K562 (cell line): ENCODE results near the gene GNAI3. TPM values are rescaled to one million over a fixed set of nuclear protein-coding genes. Genes with fewer than 3 reads are reported as not detected.
A peak's percentile ranks its signal among the peaks of the same experiment; 100 is the strongest.

Experiments
- ARNT ChIP-seq, 2 experiments: fragments of 450-650 bp; IDR thresholded peaks; 2 replicates each; pipeline ENCODE4 v1.6.1; 2016; ENCODE audit warnings: mild to moderate bottlenecking in 1 of 2
- ATF7 ChIP-seq: fragments of 450-650 bp; IDR thresholded peaks from 2 replicates; pipeline ENCODE4 v1.7.1; 2014; ENCODE audit warnings: mild to moderate bottlenecking, moderate library complexity
- CBFB ChIP-seq: sonication (generic); formaldehyde crosslinking; IDR thresholded peaks from 2 replicates; pipeline ENCODE4 v1.4.0; 2020; ENCODE audit warnings: mild to moderate bottlenecking, missing genetic modification reagents
- CCNT2 ChIP-seq: IDR thresholded peaks from 2 replicates; pipeline ENCODE4 v1.6.1; 2011; ENCODE audit warnings: borderline replicate concordance, low read depth, mild to moderate bottlenecking, moderate library complexity, mixed read lengths, low read length; ENCODE audit not compliant: insufficient read length; ENCODE audit errors: extremely low read depth
- ESRRB ChIP-seq: fragments of 250-450 bp; sonication (Bioruptor Pico); IDR thresholded peaks from 2 replicates; pipeline ENCODE4 v1.5.0; 2020; ENCODE audit warnings: mild to moderate bottlenecking, moderate library complexity, borderline replicate concordance
- GATAD2B ChIP-seq: fragments of 450-650 bp; IDR thresholded peaks from 2 replicates; pipeline ENCODE4 v1.6.1; 2017; ENCODE audit warnings: mild to moderate bottlenecking, borderline replicate concordance
- L3MBTL2 ChIP-seq: fragments of 450-650 bp; IDR thresholded peaks from 2 replicates; pipeline ENCODE4 v1.6.1; 2016; ENCODE audit warnings: mild to moderate bottlenecking, moderate library complexity
- ZBTB7A ChIP-seq: IDR thresholded peaks from 2 replicates; pipeline ENCODE4 v1.6.1; 2011; ENCODE audit warnings: low read depth, mild to moderate bottlenecking, low read length, moderate library complexity, borderline replicate concordance; ENCODE audit not compliant: control insufficient read depth
- polyA plus RNA-seq, 8 experiments: library from polyadenylated mRNA; depleted of rRNA in 4 of 8; stranded (reverse) in 5 of 8; unstranded in 3 of 8; fragments of >200 nt; fragmentation: Nextera tagmentation in 2 of 8; fragmentation: Illumina TruSeq in 1 of 8; extraction: Ambion mirVana in 2 of 8; extraction: Trizol in 1 of 8; gene quantifications; 2 replicates each; pipeline versions ENCODE4 v1.2.1 to v1.2.3, GENCODE V29; 2011 to 2014; ENCODE audit warnings: inconsistent platforms in 1 of 8, missing spikeins in 1 of 8
- total RNA-seq, 7 experiments: library from RNA; depleted of rRNA in 6 of 7; stranded (reverse); fragments of >200 nt in 6 of 7; fragmentation: Illumina TruSeq in 2 of 7; extraction: Trizol in 2 of 7; gene quantifications; 2 replicates each; pipeline versions ENCODE4 v1.2.1 to v1.2.3, GENCODE V29; 2011 to 2021; ENCODE audit warnings: low replicate concordance in 1 of 7
- TF ChIP-seq, protein P1 (sequence below): sonication (generic); formaldehyde crosslinking; IDR thresholded peaks from 2 replicates; pipeline ENCODE4 v1.8.1; 2023; ENCODE audit warnings: missing genetic modification reagents, mild to moderate bottlenecking, borderline replicate concordance
- TF ChIP-seq, protein P2 (sequence below): fragments of 200-600 bp; sonication (generic); IDR thresholded peaks from one replicate; pipeline ENCODE4 v1.6.1; 2012; ENCODE audit warnings: mild to moderate bottlenecking, low read depth, low read length, inconsistent platforms

The GNAI3 gene
- total and polyA plus RNA-seq, 9 of the 15 experiments (the other 6 are each of a cell fraction or from before 2014, with no cell fraction given): 6.3 to 13.2 (median 8.9) TPM

DNA sequence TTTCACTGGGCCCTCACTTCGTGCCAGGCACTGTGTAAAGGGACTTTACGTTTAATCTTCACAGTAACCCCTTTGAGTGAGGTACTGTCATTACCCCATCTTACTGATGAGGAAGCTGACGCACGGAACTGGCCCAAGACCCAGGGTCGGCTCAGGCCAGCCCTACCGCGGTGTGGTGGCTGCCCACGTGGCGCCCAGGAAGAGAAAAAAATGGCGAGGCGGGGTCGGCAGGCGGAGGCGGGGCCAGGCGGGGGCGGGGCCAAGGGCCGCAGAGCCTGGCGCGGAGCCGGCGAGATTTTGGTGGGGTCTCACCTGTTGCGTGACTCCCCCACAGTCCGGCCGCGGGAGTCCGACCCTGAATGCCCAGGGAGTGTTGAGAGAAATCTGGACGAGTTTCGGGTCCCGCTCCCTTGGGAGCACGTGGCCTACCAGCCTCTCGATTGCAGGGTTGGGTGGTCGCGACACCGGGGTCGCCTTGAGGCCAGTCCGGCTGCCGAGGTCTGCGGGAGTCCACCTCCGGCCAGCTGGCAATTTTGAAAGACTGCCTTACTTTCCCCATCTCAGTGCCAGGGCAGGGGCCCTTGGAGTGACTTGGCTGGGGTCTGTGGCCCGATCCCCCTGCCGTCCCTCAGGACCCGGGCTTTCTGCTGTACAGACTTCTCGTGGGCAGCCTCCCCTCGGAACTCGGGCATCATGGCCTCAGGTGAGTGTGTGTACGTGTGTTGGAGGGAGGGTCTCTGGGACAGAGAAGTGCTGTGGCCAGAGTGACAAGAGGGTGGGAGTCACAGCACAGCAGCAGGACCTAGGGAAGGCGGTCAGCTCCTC, 71.4 kb downstream of the GNAI3 start, which contains the start of the genes AMPD2 and GNAT2 (continued):
- TF ChIP-seq, protein P1, sequence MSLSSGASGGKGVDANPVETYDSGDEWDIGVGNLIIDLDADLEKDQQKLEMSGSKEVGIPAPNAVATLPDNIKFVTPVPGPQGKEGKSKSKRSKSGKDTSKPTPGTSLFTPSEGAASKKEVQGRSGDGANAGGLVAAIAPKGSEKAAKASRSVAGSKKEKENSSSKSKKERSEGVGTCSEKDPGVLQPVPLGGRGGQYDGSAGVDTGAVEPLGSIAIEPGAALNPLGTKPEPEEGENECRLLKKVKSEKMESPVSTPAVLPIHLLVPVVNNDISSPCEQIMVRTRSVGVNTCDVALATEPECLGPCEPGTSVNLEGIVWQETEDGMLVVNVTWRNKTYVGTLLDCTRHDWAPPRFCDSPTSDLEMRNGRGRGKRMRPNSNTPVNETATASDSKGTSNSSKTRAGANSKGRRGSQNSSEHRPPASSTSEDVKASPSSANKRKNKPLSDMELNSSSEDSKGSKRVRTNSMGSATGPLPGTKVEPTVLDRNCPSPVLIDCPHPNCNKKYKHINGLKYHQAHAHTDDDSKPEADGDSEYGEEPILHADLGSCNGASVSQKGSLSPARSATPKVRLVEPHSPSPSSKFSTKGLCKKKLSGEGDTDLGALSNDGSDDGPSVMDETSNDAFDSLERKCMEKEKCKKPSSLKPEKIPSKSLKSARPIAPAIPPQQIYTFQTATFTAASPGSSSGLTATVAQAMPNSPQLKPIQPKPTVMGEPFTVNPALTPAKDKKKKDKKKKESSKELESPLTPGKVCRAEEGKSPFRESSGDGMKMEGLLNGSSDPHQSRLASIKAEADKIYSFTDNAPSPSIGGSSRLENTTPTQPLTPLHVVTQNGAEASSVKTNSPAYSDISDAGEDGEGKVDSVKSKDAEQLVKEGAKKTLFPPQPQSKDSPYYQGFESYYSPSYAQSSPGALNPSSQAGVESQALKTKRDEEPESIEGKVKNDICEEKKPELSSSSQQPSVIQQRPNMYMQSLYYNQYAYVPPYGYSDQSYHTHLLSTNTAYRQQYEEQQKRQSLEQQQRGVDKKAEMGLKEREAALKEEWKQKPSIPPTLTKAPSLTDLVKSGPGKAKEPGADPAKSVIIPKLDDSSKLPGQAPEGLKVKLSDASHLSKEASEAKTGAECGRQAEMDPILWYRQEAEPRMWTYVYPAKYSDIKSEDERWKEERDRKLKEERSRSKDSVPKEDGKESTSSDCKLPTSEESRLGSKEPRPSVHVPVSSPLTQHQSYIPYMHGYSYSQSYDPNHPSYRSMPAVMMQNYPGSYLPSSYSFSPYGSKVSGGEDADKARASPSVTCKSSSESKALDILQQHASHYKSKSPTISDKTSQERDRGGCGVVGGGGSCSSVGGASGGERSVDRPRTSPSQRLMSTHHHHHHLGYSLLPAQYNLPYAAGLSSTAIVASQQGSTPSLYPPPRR (CRISPR knock-in tag): no peak
- TF ChIP-seq ATF7 (peak; percentile 55), ARNT (IDR thresholded peaks at IDR 0.05) (peak in 1 of 2 experiments; percentile 80; a peak in 1 of 4 replicates), ESRRB (CRISPR knock-in tag) (no peak), CBFB (peak; percentile 77; the same call in 1 of the 2 replicates), ZBTB7A (peak; percentile 94; the same call in 1 of the 2 replicates), GATAD2B (peak; percentile 34; the same call in 1 of the 2 replicates), CCNT2 (peak; percentile 81), L3MBTL2 (peak; percentile 87)
- TF ChIP-seq, protein P2, sequence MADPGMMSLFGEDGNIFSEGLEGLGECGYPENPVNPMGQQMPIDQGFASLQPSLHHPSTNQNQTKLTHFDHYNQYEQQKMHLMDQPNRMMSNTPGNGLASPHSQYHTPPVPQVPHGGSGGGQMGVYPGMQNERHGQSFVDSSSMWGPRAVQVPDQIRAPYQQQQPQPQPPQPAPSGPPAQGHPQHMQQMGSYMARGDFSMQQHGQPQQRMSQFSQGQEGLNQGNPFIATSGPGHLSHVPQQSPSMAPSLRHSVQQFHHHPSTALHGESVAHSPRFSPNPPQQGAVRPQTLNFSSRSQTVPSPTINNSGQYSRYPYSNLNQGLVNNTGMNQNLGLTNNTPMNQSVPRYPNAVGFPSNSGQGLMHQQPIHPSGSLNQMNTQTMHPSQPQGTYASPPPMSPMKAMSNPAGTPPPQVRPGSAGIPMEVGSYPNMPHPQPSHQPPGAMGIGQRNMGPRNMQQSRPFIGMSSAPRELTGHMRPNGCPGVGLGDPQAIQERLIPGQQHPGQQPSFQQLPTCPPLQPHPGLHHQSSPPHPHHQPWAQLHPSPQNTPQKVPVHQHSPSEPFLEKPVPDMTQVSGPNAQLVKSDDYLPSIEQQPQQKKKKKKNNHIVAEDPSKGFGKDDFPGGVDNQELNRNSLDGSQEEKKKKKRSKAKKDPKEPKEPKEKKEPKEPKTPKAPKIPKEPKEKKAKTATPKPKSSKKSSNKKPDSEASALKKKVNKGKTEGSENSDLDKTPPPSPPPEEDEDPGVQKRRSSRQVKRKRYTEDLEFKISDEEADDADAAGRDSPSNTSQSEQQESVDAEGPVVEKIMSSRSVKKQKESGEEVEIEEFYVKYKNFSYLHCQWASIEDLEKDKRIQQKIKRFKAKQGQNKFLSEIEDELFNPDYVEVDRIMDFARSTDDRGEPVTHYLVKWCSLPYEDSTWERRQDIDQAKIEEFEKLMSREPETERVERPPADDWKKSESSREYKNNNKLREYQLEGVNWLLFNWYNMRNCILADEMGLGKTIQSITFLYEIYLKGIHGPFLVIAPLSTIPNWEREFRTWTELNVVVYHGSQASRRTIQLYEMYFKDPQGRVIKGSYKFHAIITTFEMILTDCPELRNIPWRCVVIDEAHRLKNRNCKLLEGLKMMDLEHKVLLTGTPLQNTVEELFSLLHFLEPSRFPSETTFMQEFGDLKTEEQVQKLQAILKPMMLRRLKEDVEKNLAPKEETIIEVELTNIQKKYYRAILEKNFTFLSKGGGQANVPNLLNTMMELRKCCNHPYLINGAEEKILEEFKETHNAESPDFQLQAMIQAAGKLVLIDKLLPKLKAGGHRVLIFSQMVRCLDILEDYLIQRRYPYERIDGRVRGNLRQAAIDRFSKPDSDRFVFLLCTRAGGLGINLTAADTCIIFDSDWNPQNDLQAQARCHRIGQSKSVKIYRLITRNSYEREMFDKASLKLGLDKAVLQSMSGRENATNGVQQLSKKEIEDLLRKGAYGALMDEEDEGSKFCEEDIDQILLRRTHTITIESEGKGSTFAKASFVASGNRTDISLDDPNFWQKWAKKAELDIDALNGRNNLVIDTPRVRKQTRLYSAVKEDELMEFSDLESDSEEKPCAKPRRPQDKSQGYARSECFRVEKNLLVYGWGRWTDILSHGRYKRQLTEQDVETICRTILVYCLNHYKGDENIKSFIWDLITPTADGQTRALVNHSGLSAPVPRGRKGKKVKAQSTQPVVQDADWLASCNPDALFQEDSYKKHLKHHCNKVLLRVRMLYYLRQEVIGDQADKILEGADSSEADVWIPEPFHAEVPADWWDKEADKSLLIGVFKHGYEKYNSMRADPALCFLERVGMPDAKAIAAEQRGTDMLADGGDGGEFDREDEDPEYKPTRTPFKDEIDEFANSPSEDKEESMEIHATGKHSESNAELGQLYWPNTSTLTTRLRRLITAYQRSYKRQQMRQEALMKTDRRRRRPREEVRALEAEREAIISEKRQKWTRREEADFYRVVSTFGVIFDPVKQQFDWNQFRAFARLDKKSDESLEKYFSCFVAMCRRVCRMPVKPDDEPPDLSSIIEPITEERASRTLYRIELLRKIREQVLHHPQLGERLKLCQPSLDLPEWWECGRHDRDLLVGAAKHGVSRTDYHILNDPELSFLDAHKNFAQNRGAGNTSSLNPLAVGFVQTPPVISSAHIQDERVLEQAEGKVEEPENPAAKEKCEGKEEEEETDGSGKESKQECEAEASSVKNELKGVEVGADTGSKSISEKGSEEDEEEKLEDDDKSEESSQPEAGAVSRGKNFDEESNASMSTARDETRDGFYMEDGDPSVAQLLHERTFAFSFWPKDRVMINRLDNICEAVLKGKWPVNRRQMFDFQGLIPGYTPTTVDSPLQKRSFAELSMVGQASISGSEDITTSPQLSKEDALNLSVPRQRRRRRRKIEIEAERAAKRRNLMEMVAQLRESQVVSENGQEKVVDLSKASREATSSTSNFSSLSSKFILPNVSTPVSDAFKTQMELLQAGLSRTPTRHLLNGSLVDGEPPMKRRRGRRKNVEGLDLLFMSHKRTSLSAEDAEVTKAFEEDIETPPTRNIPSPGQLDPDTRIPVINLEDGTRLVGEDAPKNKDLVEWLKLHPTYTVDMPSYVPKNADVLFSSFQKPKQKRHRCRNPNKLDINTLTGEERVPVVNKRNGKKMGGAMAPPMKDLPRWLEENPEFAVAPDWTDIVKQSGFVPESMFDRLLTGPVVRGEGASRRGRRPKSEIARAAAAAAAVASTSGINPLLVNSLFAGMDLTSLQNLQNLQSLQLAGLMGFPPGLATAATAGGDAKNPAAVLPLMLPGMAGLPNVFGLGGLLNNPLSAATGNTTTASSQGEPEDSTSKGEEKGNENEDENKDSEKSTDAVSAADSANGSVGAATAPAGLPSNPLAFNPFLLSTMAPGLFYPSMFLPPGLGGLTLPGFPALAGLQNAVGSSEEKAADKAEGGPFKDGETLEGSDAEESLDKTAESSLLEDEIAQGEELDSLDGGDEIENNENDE: no peak
